GM23338 (cell line): ENCODE results near the gene ATL3. TPM values are rescaled to one million over a fixed set of nuclear protein-coding genes. Genes with fewer than 3 reads are reported as not detected.

ENCODE experiments used
- ATAC-seq: fragments of 200-7000 bp; cut with Tn5 transposase; 3 replicates; pipeline ENCODE4 v1.9.1; 2020
- DNase-seq: peaks from one replicate; pipeline ENCODE4 v3.0.0-alpha.2; 2015; ENCODE audit warnings: low spot score
- H2AFZ ChIP-seq: fragments of 200-600 bp; sonication (generic); 2 replicates; pipeline ENCODE4 v1.8.0; 2016; ENCODE audit warnings: antibody characterized with exemption, mild to moderate bottlenecking, moderate library complexity
- H3F3A ChIP-seq: fragments of 200-600 bp; sonication (generic); replicated peaks from 2 replicates; pipeline ENCODE4 v1.8.0; 2017; ENCODE audit warnings: antibody characterized with exemption, mixed run types, low read depth
- H3K27ac ChIP-seq: fragments of 200-600 bp; sonication (generic); 2 replicates; pipeline ENCODE4 v1.6.1; 2016; ENCODE audit warnings: low read depth
- H3K27me3 ChIP-seq: fragments of 200-600 bp; sonication (generic); 2 replicates; pipeline ENCODE4 v1.8.0; 2016; ENCODE audit warnings: mild to moderate bottlenecking, mixed run types, moderate library complexity; ENCODE audit not compliant: insufficient read depth
- H3K36me3 ChIP-seq: fragments of 200-600 bp; sonication (generic); 2 replicates; pipeline ENCODE4 v1.8.0; 2016; ENCODE audit warnings: mild to moderate bottlenecking; ENCODE audit not compliant: insufficient read depth
- H3K4me1 ChIP-seq: fragments of 200-600 bp; sonication (generic); 2 replicates; pipeline ENCODE4 v1.8.0; 2016; ENCODE audit warnings: mild to moderate bottlenecking, moderate library complexity; ENCODE audit not compliant: insufficient read depth
- H3K4me2 ChIP-seq: fragments of 200-600 bp; sonication (generic); 2 replicates; pipeline ENCODE4 v1.7.1; 2017; ENCODE audit warnings: mixed run types
- H3K4me3 ChIP-seq: fragments of 200-600 bp; sonication (generic); 2 replicates; pipeline ENCODE4 v1.6.1; 2016; ENCODE audit warnings: mixed run types
- H3K79me2 ChIP-seq: fragments of 200-600 bp; sonication (generic); replicated peaks from 2 replicates; pipeline ENCODE4 v1.8.0; 2017; ENCODE audit warnings: mild to moderate bottlenecking; ENCODE audit not compliant: insufficient read depth
- H3K9me2 ChIP-seq: fragments of 200-600 bp; sonication (generic); 2 replicates; pipeline ENCODE4 v1.8.0; 2017; ENCODE audit not compliant: insufficient read depth
- H4K20me1 ChIP-seq: fragments of 200-600 bp; sonication (generic); replicated peaks from 2 replicates; pipeline ENCODE4 v1.8.0; 2017; ENCODE audit warnings: mild to moderate bottlenecking; ENCODE audit not compliant: insufficient read depth
- H3K27ac Mint-ChIP-seq: 2 replicates; pipeline ENCODE4 v1.8.0; 2020; ENCODE audit warnings: inconsistent platforms, mild to moderate bottlenecking, moderate library complexity, mixed read lengths
- H3K27me3 Mint-ChIP-seq: 3 replicates; pipeline ENCODE4 v1.8.0; 2022; ENCODE audit warnings: low read depth, mild to moderate bottlenecking, moderate library complexity, mixed read lengths, inconsistent platforms; ENCODE audit not compliant: insufficient read depth, poor library complexity
- H3K36me3 Mint-ChIP-seq: 3 replicates; pipeline ENCODE4 v1.8.0; 2021; ENCODE audit warnings: low read depth, mild to moderate bottlenecking, inconsistent platforms, moderate library complexity, mixed read lengths
- H3K4me1 Mint-ChIP-seq: 3 replicates; pipeline ENCODE4 v1.8.0; 2020; ENCODE audit warnings: mild to moderate bottlenecking, inconsistent platforms, mixed read lengths
- H3K4me3 Mint-ChIP-seq: 3 replicates; pipeline ENCODE4 v1.8.0; 2021; ENCODE audit warnings: moderate library complexity, mild to moderate bottlenecking, inconsistent platforms, mixed read lengths
- H3K9me3 Mint-ChIP-seq: 3 replicates; pipeline ENCODE4 v1.8.0; 2020; ENCODE audit warnings: moderate library complexity, mild to moderate bottlenecking, inconsistent platforms, mixed read lengths
- ETS1 ChIP-seq: IDR thresholded peaks from 2 replicates; pipeline ENCODE4 v1.6.1; 2016; ENCODE audit warnings: antibody characterized with exemption
- EZH2phosphoT487 ChIP-seq: fragments of 200-600 bp; sonication (generic); IDR thresholded peaks from one replicate; pipeline ENCODE4 v1.8.1; 2018; ENCODE audit warnings: antibody characterized with exemption; ENCODE audit not compliant: unreplicated experiment
- JUNB ChIP-seq: IDR thresholded peaks from one replicate; pipeline ENCODE4 v1.6.1; 2016; ENCODE audit warnings: antibody characterized with exemption; ENCODE audit not compliant: unreplicated experiment
- NANOG ChIP-seq: IDR thresholded peaks from 2 replicates; pipeline ENCODE4 v1.6.1; 2016; ENCODE audit warnings: antibody characterized with exemption, borderline replicate concordance
- REST ChIP-seq: IDR thresholded peaks from one replicate; pipeline ENCODE4 v1.6.1; 2018; ENCODE audit warnings: antibody characterized with exemption; ENCODE audit not compliant: unreplicated experiment
- STAT1 ChIP-seq: IDR thresholded peaks from one replicate; pipeline ENCODE4 v1.6.1; 2016; ENCODE audit warnings: antibody characterized with exemption; ENCODE audit not compliant: unreplicated experiment
- ZNF114 ChIP-seq: fragments of 250-450 bp; sonication (Bioruptor Pico); IDR thresholded peaks from 2 replicates; pipeline ENCODE4 v1.5.0; 2020; ENCODE audit warnings: mild to moderate bottlenecking, moderate library complexity
- ZNF462 ChIP-seq: fragments of 250-450 bp; sonication (Bioruptor Pico); IDR thresholded peaks from 2 replicates; pipeline ENCODE4 v1.5.0; 2020; ENCODE audit warnings: mild to moderate bottlenecking, moderate library complexity
- polyA plus RNA-seq: library from polyadenylated mRNA; unstranded; fragments of >200 nt; fragmentation: Nextera tagmentation; extraction: Ambion mirVana; gene quantifications from 2 replicates; pipeline ENCODE4 v1.2.1, GENCODE V29; 2016
- total RNA-seq: library from RNA; depleted of rRNA; stranded (reverse); fragments of >200 nt; shearing (Covaris generic); gene quantifications from 2 replicates; pipeline ENCODE4 v1.2.3, GENCODE V29; 2014

ATL3 gene
- total and polyA plus RNA-seq, 2 experiments from 2014 or later = 6.8 to 20.4 TPM

GRCh38 chr11:63709336-63709884 lies 38.2 kb upstream of the ATL3 start (continued):
- TF ChIP-seq ZNF462 (CRISPR knock-in tag) = no peak
- no peak for TF ChIP-seq STAT1

- Histone ChIP-seq H3K27ac (no peak overlapping the region), H3K9me2 (no peaks in the 10 kb centered on the region), H3F3A (no peaks in the 10 kb centered on the region), H4K20me1 (peaks cover 49% of the 10 kb centered on the region), H3K36me3 (no peaks in the 10 kb centered on the region), H2AFZ (no peak overlapping the region), H3K4me1 (no peaks in the 10 kb centered on the region), H3K27me3 (no peaks in the 10 kb centered on the region), H3K4me3 (no peak overlapping the region), H3K4me2 (no peak overlapping the region), H3K79me2 (peaks cover 99% of the 10 kb centered on the region)
- Mint-ChIP-seq H3K4me3 (no peak overlapping the region), H3K27ac (no peak overlapping the region; the same call in 1 of the 2 replicates), H3K36me3 (no peaks in the 10 kb centered on the region), H3K4me1 (peaks cover 15% of the 10 kb centered on the region; the same call in 2 of the 3 replicates), H3K9me3 (no peaks in the 10 kb centered on the region), H3K27me3 (no peaks in the 10 kb centered on the region)
- ATAC-seq (no peak), DNase-seq (no peak)
- TF ChIP-seq ZNF114 (CRISPR knock-in tag) (no peak), EZH2phosphoT487 (no peak), ETS1 (no peak), NANOG (no peak), JUNB (no peak), REST (no peak)
Measured at GRCh38 chr11:63708764-63709163, 37.6 kb upstream of the ATL3 start.
